ENCODE measurements around the gene GPA33.

GRCh38 chr1:167077128-167077867 lies 12.9 kb downstream of the GPA33 start:
- no peak for TF ChIP-seq REST (IDR thresholded peaks at IDR 0.05; ENCODE audit: borderline replicate concordance)
- no peak for TF ChIP-seq REST (CRISPR knock-in tag; IDR thresholded peaks at IDR 0.05; ENCODE audit: low read depth)
- no peak for TF ChIP-seq DNMT1 (IDR thresholded peaks at IDR 0.05)
- TF ChIP-seq, protein P1, sequence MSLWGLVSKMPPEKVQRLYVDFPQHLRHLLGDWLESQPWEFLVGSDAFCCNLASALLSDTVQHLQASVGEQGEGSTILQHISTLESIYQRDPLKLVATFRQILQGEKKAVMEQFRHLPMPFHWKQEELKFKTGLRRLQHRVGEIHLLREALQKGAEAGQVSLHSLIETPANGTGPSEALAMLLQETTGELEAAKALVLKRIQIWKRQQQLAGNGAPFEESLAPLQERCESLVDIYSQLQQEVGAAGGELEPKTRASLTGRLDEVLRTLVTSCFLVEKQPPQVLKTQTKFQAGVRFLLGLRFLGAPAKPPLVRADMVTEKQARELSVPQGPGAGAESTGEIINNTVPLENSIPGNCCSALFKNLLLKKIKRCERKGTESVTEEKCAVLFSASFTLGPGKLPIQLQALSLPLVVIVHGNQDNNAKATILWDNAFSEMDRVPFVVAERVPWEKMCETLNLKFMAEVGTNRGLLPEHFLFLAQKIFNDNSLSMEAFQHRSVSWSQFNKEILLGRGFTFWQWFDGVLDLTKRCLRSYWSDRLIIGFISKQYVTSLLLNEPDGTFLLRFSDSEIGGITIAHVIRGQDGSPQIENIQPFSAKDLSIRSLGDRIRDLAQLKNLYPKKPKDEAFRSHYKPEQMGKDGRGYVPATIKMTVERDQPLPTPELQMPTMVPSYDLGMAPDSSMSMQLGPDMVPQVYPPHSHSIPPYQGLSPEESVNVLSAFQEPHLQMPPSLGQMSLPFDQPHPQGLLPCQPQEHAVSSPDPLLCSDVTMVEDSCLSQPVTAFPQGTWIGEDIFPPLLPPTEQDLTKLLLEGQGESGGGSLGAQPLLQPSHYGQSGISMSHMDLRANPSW (CRISPR knock-in tag; IDR thresholded peaks at IDR 0.05), result no peak
- no peak for TF ChIP-seq NCOA1 (IDR thresholded peaks at IDR 0.05; ENCODE audit: low read depth)
- TF ChIP-seq, protein P2, sequence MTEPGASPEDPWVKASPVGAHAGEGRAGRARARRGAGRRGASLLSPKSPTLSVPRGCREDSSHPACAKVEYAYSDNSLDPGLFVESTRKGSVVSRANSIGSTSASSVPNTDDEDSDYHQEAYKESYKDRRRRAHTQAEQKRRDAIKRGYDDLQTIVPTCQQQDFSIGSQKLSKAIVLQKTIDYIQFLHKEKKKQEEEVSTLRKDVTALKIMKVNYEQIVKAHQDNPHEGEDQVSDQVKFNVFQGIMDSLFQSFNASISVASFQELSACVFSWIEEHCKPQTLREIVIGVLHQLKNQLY (CRISPR knock-in tag; conservative IDR thresholded peaks at IDR 0.05), result no peak
- no peak for TF ChIP-seq ELF4 (CRISPR knock-in tag; IDR thresholded peaks at IDR 0.05)
- TF ChIP-seq EP300 (IDR thresholded peaks at IDR 0.05; ENCODE audit: low read length), result no peak
- TF ChIP-seq, protein P3, sequence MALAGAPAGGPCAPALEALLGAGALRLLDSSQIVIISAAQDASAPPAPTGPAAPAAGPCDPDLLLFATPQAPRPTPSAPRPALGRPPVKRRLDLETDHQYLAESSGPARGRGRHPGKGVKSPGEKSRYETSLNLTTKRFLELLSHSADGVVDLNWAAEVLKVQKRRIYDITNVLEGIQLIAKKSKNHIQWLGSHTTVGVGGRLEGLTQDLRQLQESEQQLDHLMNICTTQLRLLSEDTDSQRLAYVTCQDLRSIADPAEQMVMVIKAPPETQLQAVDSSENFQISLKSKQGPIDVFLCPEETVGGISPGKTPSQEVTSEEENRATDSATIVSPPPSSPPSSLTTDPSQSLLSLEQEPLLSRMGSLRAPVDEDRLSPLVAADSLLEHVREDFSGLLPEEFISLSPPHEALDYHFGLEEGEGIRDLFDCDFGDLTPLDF (CRISPR knock-in tag; IDR thresholded peaks at IDR 0.05), result no peak
